Kidney (tissue), 14 donors: ENCODE data around the gene VANGL1. TPM values are rescaled to one million over a fixed set of nuclear protein-coding genes. Genes with fewer than 3 reads are reported as not detected.

Source experiments
- DNase-seq, 5 donors: peaks; one replicate each; pipeline ENCODE4 v3.0.0-alpha.2; 2013 to 2020
- FAIRE-seq: peaks from 2 replicates; lab custom pipeline; 2012; peaks lifted over from hg19 to GRCh38; lab: Jason Lieb, UNC
- H3K27ac ChIP-seq, 2 donors: one replicate each; pipeline ENCODE4 v1.7.0; 2013; ENCODE audit warnings: low read depth in 2 of 2, low read length in 2 of 2, inconsistent platforms in 1 of 2
- H3K27me3 ChIP-seq: one replicate; pipeline ENCODE4 v1.7.1; 2013; ENCODE audit warnings: low read length, inconsistent platforms; ENCODE audit not compliant: control insufficient read depth, insufficient read depth
- H3K36me3 ChIP-seq, 3 donors: one replicate each; pipeline versions ENCODE4 v1.7.0 to v1.7.1; 2013; ENCODE audit warnings: low read length in 3 of 3, control low read depth in 1 of 3, inconsistent platforms in 1 of 3; ENCODE audit not compliant: insufficient read depth in 3 of 3, control insufficient read depth in 2 of 3
- H3K4me1 ChIP-seq, 3 donors: one replicate each; pipeline versions ENCODE4 v1.7.0 to v1.7.1; 2013; ENCODE audit warnings: low read length in 3 of 3, inconsistent platforms in 1 of 3, low read depth in 1 of 3; ENCODE audit not compliant: control insufficient read depth in 2 of 3, insufficient read depth in 2 of 3
- H3K4me3 ChIP-seq, 3 donors: one replicate each; pipeline versions ENCODE4 v1.7.0 to v1.8.1; 2013; ENCODE audit warnings: low read length in 3 of 3, control low read depth in 1 of 3, inconsistent platforms in 1 of 3
- H3K9ac ChIP-seq, 3 donors: one replicate each; pipeline versions ENCODE4 v1.7.0 to v1.7.1; 2013; ENCODE audit warnings: low read length in 3 of 3, control low read depth in 1 of 3, inconsistent platforms in 1 of 3
- H3K9me3 ChIP-seq, 3 donors: one replicate each; pipeline versions ENCODE4 v1.7.0 to v1.7.1; 2013; ENCODE audit warnings: low read length in 3 of 3, control low read depth in 1 of 3, inconsistent platforms in 1 of 3; ENCODE audit not compliant: control insufficient read depth in 2 of 3, insufficient read depth in 1 of 3
- CTCF ChIP-seq: IDR thresholded peaks from 3 replicates; pipeline ENCODE4 v1.5.1; 2012; ENCODE audit warnings: mild to moderate bottlenecking, moderate library complexity, borderline replicate concordance; ENCODE audit not compliant: insufficient read depth; ENCODE audit errors: extremely low read depth
- intact Hi-C: fragments of 100-400 bp; cut with DNase I; formaldehyde crosslinking; loops from one replicate; pipeline ENCODE4 v1.11.1; 2022
- polyA plus RNA-seq: library from polyadenylated mRNA; stranded (reverse); fragments of 350-450 nt; fragmentation: Illumina TruSeq; extraction: RNeasy Lipid Tissue Mini Kit (QIAGEN cat#74804); gene quantifications from one replicate; pipeline ENCODE4 v1.2.3, GENCODE V29; 2014; ENCODE audit warnings: low read depth, low replicate concordance; ENCODE audit not compliant: insufficient read depth
- total RNA-seq: library from RNA; stranded (reverse); fragmentation: NEBNext Ultra II Directional; extraction: Animal tissue kit (Norgen Biotek cat#: 25700); gene quantifications from one replicate; pipeline ENCODE4 v1.2.1, GENCODE V29; 2021
- donor health status: control.
- donor health status: control.
- donor health status: control.
- donor health status: control.
- donor health status: control.
- donor health status: DM: yes; HTN: yes; CAD: no.
- donor health status: Normal renal cell carcinoma (clear cell type).

The VANGL1 gene
- total and polyA plus RNA-seq, 2 donors from 2014 or later: 2.7 to 12.3 TPM

- no peak overlapping the region for H3K4me3 ChIP-seq
- H3K9me3 ChIP-seq: no peaks in the 10 kb centered on the region
- no peak for FAIRE-seq
- no peaks in the 10 kb centered on the region for H3K36me3 ChIP-seq
- TF ChIP-seq CTCF: peak; percentile 51
- no peak overlapping the region for H3K9ac ChIP-seq
- H3K4me1 ChIP-seq: no peaks in the 10 kb centered on the region
- H3K27ac ChIP-seq: no peak overlapping the region
- DNase-seq: peak in 3 of 5 donors; percentile 38 to 71 (median 67)
- no peaks in the 10 kb centered on the region for H3K27me3 ChIP-seq
- intact Hi-C loops: no loop called here
Observed at GRCh38 chr1:115706587-115707425, 65.0 kb downstream of the VANGL1 start.

GRCh38 chr1:115710859-115711624 lies 69.3 kb downstream of the VANGL1 start:
- no peak for TF ChIP-seq CTCF
- Histone ChIP-seq H3K4me1 (peaks cover 0 to 14% (median 13%) of the 10 kb centered on the region in 3 donors), H3K27ac (no peak overlapping the region), H3K27me3 (no peaks in the 10 kb centered on the region), H3K36me3 (no peaks in the 10 kb centered on the region), H3K9ac (no peak overlapping the region), H3K4me3 (no peak overlapping the region), H3K9me3 (no peaks in the 10 kb centered on the region)
- DNase-seq: no peak
- intact Hi-C loops: no loop called here
- no peak for FAIRE-seq

GRCh38 chr1:115712911-115713609 lies 71.3 kb downstream of the VANGL1 start:
- intact Hi-C loops: no loop called here
- FAIRE-seq: no peak
- Histone ChIP-seq H3K36me3 (no peaks in the 10 kb centered on the region), H3K4me1 (peaks cover 0 to 14% (median 13%) of the 10 kb centered on the region in 3 donors), H3K27me3 (no peaks in the 10 kb centered on the region), H3K9ac (no peak overlapping the region), H3K4me3 (no peak overlapping the region), H3K27ac (no peak overlapping the region), H3K9me3 (no peaks in the 10 kb centered on the region)
- no peak for TF ChIP-seq CTCF
- no peak for DNase-seq
